ENCODE results near the gene TPCN1. TPM values are rescaled to one million over a fixed set of nuclear protein-coding genes. Genes with fewer than 3 reads are reported as not detected.
"Not testable (repeated sequence)": the region's sequence is repeated elsewhere in the genome, so short reads cannot be mapped to it uniquely, and the experiment has no call there.

The TPCN1 gene
- polyA plus RNA-seq, 3 donors = 26.4 to 41.7 (median 36.1) TPM

GRCh38 chr12:113191227-113191626 is 30.0 kb upstream of the TPCN1 start:
- 93 to 95% (median 95%) methylated on average over 19 of the region's 19 CpGs for WGBS, 3 donors

DNA sequence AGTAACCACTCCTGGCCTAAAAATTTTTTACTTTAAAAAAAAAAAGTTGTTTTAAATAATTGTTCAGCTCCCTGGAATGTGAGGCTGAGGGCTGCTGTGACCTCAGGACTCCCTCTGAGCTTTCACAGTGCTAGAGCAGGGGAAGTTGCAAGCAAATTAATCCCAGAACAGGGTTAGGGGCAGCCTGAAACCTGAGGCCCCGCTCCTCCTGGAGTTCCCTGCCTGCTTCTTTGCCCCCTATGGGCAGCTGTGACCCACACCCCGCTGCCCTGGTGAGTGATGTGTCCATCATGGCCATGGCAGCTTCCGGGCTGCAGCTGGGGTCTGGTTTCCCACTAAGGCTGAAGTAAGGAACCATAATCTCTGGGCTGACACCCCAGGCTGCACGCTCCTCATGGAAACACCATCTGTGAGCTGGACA is 26.3 kb upstream of the TPCN1 start:
- WGBS, 3 donors = 82 to 88% (median 88%) methylated on average over 4 of the region's 4 CpGs
- no peak overlapping the region for H3K27ac ChIP-seq (ENCODE audit: low read depth, low read length)

More at GRCh38 chr12:113191227-113191626, 30.0 kb upstream of the TPCN1 start:
- H3K27ac ChIP-seq (ENCODE audit: low read depth, low read length) = no peak overlapping the region

DNA sequence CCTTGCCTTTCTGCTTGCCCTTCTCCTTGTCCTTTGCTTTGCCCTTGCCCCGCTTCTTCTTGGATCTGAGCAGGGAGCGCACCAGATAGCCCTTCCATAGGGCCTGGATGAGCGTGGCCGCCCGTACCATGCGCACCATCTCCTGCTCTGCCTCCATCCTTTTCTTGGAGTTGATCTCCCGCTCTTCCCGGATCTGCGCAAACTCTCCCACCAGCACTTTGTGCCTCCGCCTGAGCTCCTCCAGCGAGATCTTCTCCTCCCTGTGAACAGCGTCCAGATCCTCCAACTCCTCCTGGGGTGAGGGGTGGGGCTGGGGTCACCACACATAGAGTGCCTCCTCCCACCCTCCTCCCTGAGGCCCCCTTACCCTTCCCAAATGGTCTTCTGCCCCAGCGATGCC is 25.7 kb upstream of the TPCN1 start:
- WGBS, 3 donors = 91 to 96% (median 92%) methylated on average over 13 of the region's 13 CpGs
- H3K27ac ChIP-seq (ENCODE audit: low read depth, low read length) = no peak overlapping the region

GRCh38 chr12:113196582-113196981 is 24.7 kb upstream of the TPCN1 start:
- H3K27ac ChIP-seq (ENCODE audit: low read depth, low read length) = no peak overlapping the region
- 75 to 80% (median 76%) methylated on average over 7 of the region's 7 CpGs for WGBS, 3 donors

DNA sequence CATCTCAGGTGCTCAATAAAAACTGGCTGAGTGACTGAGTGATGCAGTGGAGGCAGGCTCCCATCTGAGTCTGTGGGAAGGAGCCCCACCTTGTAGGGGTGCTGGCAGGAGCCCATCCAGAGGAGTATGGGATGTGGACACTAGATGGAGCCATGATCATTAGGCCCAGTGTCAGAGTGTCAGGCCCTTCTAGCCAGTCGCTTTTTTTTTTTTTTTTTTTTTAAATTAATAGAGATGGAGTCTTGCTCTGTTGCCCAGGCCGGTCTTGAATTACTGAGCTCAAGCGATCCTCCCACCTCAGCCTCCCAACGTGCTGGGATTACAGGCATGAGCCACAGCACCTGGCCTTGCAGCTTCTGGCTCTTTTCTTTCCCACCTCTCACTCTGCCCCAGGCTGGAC is 24.3 kb upstream of the TPCN1 start:
- no peak overlapping the region for H3K27ac ChIP-seq (ENCODE audit: low read depth, low read length)
- 0 to 12% (median 10%) methylated on average over 4 of the region's 4 CpGs for WGBS, 3 donors

GRCh38 chr12:113197518-113198077 is 23.7 kb upstream of the TPCN1 start:
- WGBS, 3 donors = 97% methylated on average over 8 of the region's 8 CpGs

DNA sequence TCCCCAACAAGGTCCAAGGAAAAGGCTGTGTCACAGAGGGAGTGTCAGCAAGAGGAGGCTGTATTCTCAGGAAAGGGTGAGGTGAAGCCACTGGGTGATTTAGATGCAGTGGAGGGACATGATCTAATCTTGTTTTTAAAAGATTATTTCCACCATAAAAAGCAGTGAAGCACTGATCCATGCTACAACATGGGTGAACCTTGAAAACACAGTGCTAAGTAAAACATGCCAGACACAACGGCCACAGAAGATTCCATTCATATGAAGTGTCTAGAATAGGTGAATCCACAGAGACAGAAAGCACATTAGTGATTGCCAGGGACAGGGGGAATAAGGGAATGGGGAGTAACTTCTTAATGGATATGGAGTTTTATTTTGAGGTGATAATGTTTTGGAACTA is 23.0 kb upstream of the TPCN1 start:
- 68 to 83% (median 68%) methylated on average over 1 of the region's 1 CpG for WGBS, 3 donors
- H3K27ac ChIP-seq (ENCODE audit: low read depth, low read length) = no peak overlapping the region

More at GRCh38 chr12:113197518-113198077, 23.7 kb upstream of the TPCN1 start:
- no peak overlapping the region for H3K27ac ChIP-seq (ENCODE audit: low read depth, low read length)

DNA sequence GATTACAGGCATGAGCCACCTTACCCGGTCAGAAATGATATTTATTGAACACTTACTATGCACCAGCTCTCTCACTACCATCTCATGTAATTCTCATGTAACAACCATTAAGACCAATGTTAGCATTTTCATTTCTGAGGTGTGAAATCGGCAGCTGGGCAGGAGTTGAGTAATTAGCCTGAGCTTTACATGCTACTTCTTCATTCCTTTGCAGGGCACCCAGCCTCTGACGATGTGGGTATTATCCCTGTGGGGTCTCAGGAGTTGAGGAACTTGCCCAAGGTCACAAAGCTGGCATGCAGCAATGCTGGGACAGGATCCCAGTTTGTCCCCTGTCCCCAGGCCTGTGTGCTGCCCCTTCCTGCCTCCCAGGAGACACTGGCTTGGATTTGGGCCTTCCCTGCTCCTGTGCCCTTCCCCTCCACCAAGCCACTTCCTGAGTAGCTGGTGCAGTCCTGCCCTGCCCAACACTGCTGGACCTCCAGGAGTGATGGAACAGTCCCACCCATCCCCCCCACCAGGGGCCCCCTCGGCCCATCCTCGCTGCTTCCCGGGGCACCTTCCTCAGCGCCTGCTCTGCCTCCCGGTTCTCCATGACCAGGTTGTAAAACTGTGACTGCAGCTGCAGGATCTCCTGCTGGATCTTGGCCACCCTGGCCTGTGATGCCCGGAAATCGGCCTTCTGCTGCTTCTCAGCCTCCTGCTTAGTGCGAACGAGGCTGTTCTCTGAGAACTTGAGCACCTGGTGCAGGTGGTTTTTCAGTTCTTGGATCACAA is 21.1 kb upstream of the TPCN1 start:
- no peak overlapping the region for H3K27ac ChIP-seq (ENCODE audit: low read depth, low read length)
- 46 to 84% (median 81%) methylated on average over 12 of the region's 12 CpGs for WGBS, 3 donors

GRCh38 chr12:113201187-113202177 is 19.8 kb upstream of the TPCN1 start:
- 65 to 86% (median 85%) methylated on average over 14 of the region's 14 CpGs for WGBS, 3 donors
- H3K27ac ChIP-seq (ENCODE audit: low read depth, low read length) = no peak overlapping the region

DNA sequence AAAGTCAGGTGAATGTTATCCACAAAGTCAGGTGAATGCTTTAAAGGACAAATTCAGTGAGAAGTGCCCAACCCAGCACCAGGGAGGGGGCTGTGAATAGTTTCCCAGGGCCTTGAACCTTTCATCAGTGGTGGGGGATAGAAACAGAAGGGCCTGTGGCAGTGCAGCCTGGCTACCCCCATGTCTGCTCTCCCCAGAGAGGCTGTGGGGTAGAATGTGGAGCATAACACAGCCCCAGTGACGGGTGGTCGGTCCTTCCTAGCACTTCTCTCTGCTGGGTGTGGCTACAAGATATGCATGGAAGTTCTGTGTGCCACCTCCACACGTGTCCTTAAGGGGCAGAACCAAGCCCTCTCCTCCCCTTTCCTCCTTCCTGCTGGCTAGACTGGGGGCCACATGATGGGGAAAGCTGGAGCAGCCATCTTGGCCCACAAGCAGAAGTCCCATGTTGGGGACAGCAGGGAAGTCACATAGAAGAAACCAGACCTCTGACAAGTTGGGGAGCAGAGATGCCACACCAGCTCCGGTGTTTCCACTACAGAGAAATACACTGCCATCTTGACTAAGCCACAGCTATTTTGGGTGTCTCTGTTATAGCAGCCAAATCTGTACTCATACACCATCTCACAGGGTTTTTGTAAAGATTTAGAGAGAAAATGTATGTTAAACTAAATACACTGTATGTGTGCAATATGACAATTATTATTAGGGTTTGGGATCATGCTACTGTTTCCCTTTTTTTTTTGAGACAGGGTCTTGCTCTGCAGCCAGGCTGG is 18.8 kb upstream of the TPCN1 start:
- 79 to 89% (median 82%) methylated on average over 4 of the region's 4 CpGs for WGBS, 3 donors
- H3K27ac ChIP-seq (ENCODE audit: low read depth, low read length) = no peak overlapping the region

DNA sequence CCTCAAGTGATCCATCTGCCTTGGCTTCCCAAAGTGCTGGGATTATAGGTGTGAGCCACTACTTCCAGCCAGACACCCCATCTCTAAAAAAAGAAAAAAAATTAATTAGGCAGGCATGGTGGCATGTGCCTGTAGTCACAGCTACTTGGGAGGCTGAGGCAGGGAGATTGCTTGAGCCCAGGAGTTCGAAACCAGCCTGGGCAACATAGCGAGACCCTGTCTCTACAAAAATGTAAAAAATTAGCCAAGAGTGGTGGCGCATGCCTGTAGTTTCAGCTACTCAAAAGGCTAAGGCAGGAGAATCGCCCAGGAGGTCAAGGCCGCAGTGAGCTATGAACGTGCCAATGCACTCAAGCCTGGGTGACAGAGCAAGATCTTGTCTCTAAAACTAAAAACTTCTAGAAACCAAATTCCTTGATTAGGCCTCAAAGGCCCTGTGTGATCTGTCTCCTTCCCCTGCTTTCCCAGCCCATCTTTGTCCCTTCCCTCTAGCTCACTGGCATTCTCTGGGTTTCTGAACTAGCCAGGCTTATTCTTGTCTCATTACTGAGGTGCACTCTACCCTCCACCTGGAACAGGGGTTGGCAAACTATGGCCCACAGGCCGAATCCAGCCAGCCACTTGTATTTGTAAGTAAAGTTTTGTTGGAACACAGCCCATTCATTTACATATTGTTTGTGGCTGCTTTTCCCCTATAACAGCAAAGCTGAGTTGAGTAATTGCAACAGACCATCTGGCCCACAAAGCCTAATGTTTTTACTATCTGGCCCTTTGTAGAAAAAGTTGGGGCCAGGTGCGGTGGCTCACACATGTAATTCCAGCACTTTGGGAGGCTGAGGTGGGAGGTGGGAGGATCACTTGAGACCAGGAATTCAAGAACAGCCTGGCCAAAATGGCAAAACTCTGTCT is 17.2 kb upstream of the TPCN1 start:
- WGBS, 3 donors = 82 to 87% (median 83%) methylated on average over 8 of the region's 8 CpGs
- no peak overlapping the region for H3K27ac ChIP-seq (ENCODE audit: low read depth, low read length)

DNA sequence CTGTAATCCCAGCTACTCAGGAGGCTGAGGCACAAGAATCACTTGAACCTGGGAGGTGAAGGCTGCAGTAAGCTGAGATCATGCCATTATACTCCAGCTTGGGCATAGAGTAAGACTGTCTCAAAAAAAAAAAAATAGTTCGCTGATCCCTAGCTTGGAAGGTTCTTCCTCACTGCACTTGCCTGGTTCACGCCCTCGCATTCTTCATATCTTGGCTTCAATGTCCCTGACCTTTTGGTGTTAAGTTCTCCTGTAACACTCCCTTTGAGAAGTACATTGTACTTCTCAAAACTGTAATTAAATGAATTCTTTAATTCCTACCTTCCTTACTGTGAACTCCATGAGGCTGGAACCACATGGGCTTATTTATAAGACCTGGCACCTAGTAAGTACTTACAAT is 16.5 kb upstream of the TPCN1 start:
- H3K27ac ChIP-seq (ENCODE audit: low read depth, low read length) = no peak overlapping the region
- 66 to 82% (median 81%) methylated on average over 3 of the region's 3 CpGs for WGBS, 3 donors

DNA sequence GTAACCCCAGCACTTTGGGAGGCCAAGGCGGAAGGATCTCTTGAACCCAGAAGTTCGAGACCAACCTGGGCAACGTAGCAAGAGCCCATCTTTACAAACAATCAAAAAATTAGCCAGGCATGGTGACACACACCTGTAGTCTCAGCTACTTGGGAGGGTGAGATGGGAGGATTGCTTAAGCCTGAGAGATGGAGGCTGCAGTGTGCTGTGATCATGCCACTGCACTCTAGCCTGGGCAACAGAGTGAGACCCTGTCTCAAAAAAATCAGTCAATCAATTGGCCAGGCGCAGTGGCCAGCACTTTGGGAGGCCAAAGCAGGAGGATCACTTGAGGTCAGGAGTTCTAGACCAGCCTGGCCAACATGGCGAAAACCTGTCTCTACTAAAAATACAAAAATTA is 14.5 kb upstream of the TPCN1 start:
- WGBS, 3 donors = 97 to 100% (median 98%) methylated on average over 5 of the region's 5 CpGs

DNA sequence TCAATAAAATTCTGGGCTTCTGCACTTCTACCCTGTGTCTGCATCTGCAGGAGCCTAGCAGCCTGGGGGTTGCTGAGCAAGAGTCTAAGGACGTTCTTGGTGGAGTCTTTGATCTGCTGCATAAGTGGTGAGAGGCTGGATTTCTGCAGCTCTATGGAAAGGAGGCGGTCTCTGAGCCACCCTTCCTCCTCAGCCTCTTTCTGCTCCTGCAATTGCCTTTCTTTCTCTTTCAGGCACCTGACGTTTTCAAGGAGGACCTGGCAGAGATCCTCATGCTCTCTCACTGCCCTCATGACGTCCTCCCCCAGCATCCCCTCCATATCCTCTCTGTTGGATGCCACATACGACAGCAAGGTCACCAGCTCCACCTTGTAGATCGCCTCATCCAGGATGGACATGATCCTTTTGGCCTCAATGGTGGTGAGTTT is 13.6 kb upstream of the TPCN1 start:
- no peak overlapping the region for H3K27ac ChIP-seq (ENCODE audit: low read depth, low read length)
- 56 to 81% (median 61%) methylated on average over 6 of the region's 6 CpGs for WGBS, 3 donors

More for the DNA sequence above, 14.5 kb upstream of the TPCN1 start:
- not testable (repeated sequence) for H3K27ac ChIP-seq (ENCODE audit: low read depth, low read length)

DNA sequence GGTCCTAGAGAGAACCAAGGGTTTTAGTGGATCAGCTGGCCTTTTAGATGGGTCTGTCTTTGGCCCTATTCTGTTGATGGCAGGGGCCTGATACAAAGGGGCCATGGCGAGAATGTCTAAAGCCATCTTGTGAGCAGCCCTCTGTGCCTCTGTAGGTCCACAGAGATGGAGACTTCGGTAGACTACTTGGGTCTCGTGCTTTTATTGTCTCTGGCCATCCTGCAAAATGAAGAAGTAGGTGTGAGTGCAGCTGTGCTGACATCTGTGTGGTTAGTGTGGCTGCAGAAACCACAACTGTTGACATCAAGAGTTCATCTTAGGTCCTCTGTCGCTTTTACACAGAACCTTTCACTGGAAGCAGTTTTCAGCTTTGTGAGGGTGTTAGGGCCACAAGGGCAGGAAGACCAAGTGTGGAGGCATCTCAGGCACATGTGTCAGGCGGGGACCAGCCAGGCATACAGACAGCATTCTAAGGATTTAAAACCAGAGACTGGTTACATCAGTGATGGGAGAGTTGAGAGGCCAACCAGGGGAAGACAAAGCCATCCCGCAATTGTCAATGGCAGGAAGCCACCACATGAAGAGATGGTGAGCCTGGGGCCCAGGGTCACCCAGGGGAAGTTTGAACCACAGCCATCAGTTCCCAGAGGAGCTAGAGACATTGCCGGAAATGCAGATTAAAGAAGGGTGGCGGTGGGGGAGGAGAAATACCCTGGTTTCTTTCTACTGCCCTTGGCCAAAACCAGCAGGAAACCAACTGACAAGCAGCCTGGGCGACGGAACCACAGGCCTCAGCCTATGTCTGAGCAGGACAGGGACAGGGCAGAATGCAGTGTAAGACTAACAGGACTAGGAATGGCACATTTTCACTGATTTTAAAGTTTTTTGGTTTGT is 13.0 kb upstream of the TPCN1 start:
- WGBS, 3 donors = 48 to 88% (median 53%) methylated on average over 10 of the region's 10 CpGs
- H3K27ac ChIP-seq (ENCODE audit: low read depth, low read length) = no peak overlapping the region

DNA sequence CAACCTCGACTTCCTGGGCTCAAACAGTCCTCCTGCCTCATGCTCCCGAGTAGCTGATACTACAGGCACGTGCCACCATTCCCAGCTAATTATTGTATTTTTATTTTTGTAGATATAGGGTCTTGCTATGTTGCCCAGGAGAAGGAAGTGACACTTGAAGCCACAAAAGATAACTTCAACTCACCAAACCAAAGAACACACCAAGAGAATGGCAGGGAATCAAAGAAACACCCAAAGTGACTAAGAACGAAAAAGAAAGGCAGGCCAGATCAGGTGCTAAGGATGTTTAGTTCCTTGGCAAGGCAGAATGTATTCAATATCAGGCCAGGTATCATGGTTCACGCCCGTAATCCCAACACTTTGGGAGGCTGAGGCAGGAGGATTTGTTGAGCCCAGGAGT is 10.1 kb upstream of the TPCN1 start:
- no peak overlapping the region for H3K27ac ChIP-seq (ENCODE audit: low read depth, low read length)
- 82 to 93% (median 91%) methylated on average over 6 of the region's 6 CpGs for WGBS, 3 donors

All from adipose tissue (tissue), 3 donors.